HUES64 (cell line): Measurements from ENCODE around the gene F12.
A peak's percentile ranks its signal among the peaks of the same experiment; 100 is the strongest.

Experiments used
- H3K27ac ChIP-seq: 2 replicates; pipeline ENCODE4 v1.7.0; 2013; ENCODE audit warnings: low read depth, low read length, inconsistent platforms
- H3K27me3 ChIP-seq: 2 replicates; pipeline ENCODE4 v1.6.1; 2013; ENCODE audit warnings: mild to moderate bottlenecking, low read length; ENCODE audit not compliant: insufficient read depth
- H3K36me3 ChIP-seq: 2 replicates; pipeline ENCODE4 v1.6.1; 2013; ENCODE audit warnings: mild to moderate bottlenecking, low read length; ENCODE audit not compliant: insufficient read depth
- H3K4me1 ChIP-seq: 2 replicates; pipeline ENCODE4 v1.6.1; 2013; ENCODE audit warnings: mild to moderate bottlenecking, low read length, moderate library complexity; ENCODE audit not compliant: insufficient read depth
- H3K4me3 ChIP-seq: 2 replicates; pipeline ENCODE4 v1.5.1; 2013; ENCODE audit warnings: mild to moderate bottlenecking, low read length, moderate library complexity
- H3K9ac ChIP-seq: 2 replicates; pipeline ENCODE4 v1.6.1; 2013; ENCODE audit warnings: mild to moderate bottlenecking, low read depth, low read length
- H3K9me3 ChIP-seq: 2 replicates; pipeline ENCODE4 v1.6.1; 2013; ENCODE audit warnings: low read depth, low read length; ENCODE audit not compliant: insufficient read depth
- WGBS: fragments of 150-250, 120-280 bp; methylation state at CpG from one replicate; pipeline ENCODE4 v1.1.7; 2013; ENCODE audit warnings: missing lambda C conversion rate; 5-methylcytosine and 5-hydroxymethylcytosine counted together

F12 gene

DNA sequence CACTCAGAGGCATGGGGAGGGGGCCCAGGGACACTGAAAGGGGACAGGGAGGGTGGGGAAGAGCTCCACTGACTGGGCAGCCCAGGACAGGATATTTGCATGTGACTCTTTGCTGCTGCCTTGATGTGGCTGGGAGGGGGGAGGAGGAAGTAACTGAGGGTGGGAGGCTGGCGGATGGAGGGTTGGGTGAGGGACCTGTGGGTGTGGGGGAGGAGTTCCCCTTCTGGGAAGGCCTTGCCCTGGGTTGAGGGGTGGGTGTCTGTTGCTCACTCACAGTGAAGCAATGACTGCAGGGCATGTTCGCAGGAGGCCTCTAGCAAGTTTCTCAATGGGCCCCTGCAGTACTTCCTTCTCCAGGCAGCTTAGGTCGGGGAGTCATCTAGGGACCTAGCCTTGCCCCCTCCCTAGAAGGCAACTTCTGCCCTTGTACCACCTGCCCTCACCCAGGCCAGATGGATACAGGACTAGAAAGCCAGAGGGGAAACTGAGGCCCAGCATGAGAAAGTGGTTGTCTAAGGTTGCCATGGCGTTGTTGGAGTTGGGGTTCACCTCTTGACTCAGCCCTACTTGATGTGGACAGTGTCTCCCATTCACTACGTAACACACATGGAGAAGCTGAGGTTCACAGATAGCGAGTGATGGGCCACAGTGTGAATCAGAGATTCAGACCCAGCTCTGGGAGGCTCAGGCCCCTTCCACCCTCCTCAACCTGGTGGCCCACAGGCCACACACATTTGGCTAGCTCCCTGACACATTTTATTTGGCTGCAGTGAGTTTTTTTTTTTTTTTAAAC lies 20.1 kb upstream of the F12 start:
- Histone ChIP-seq H3K9ac (no peak overlapping the region), H3K27me3 (no peaks in the 10 kb centered on the region), H3K36me3 (peaks cover 34% of the 10 kb centered on the region), H3K27ac (no peak overlapping the region), H3K4me3 (no peak overlapping the region), H3K4me1 (peaks cover 15% of the 10 kb centered on the region), H3K9me3 (no peaks in the 10 kb centered on the region)
- 85% methylated on average over 6 of the region's 6 CpGs for WGBS

DNA sequence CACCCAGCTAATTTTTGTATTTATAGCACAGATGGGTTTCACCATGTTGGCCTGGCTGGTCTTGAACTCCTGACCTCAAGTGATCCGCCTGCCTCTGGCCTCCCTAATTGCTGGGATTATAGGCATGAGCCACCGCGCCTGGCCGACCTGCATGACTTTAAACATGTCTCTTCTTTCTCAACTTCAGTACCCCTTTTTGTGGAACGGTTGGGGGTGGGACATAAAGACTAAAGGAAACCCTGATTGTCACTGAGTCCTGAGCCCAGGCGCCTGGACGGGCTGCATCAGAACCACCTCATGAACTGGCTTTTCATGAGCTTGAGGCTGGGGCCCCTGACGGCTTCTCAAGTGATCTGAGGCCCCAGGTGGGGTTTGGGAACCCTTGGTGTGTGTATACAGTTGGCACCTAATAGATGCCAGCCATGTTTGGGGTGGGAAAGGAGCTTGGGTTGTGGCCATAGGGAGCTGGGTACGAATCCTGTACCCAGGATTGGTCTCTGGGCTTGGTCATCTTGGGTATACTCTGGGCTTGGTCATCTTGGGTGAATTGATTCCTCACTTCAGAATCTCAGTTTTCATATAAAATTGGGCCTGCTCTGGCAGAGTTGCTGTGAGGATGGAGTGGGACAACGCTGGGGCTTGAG lies 19.3 kb upstream of the F12 start:
- no peak overlapping the region for H3K27ac ChIP-seq
- no peaks in the 10 kb centered on the region for H3K27me3 ChIP-seq
- H3K4me3 ChIP-seq, result no peak overlapping the region
- peaks cover 26% of the 10 kb centered on the region for H3K36me3 ChIP-seq
- 93% methylated on average over 9 of the region's 10 CpGs for WGBS
- no peaks in the 10 kb centered on the region for H3K9me3 ChIP-seq
- no peak overlapping the region for H3K9ac ChIP-seq
- H3K4me1 ChIP-seq, result peaks cover 15% of the 10 kb centered on the region

DNA sequence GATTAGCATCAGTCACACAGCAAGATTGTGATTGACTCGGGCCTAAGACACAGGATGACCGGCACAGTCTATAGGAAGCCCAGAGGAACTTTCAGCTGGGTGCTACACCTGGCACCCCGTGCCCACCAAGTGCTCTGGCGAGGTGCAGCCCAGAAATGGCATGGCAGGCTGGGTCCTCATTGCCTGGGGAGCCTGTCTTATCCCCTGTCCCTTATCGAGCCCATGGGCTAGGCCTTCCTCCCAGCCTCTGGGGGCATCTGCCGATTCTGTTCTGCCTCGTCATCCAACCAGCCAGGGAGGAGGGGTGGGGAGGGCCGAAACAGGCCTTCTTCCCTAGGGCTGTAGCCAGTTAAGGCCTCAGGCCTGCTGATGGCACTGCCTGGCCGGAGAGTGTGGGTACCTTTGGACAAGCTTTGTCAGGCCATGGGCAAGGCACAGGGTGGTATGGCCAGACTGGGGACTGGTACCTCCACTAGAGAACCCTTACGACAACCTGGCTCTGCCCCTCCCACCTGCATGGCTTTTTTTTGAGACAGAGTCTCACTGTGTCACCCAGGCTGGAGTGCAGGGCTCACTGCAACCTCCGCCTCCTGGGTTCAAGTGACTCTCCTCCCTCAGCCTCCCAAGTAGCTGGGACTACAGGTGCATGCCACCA lies 18.7 kb upstream of the F12 start:
- Histone ChIP-seq H3K9ac (peak overlapping the region; percentile 96; the same call in 1 of the 2 replicates), H3K9me3 (no peaks in the 10 kb centered on the region), H3K36me3 (peaks cover 21% of the 10 kb centered on the region), H3K4me1 (peaks cover 15% of the 10 kb centered on the region), H3K4me3 (peak overlapping the region; percentile 87; the same call in 1 of the 2 replicates), H3K27ac (no peak overlapping the region), H3K27me3 (no peaks in the 10 kb centered on the region)
- 89% methylated on average over 11 of the region's 11 CpGs for WGBS

DNA sequence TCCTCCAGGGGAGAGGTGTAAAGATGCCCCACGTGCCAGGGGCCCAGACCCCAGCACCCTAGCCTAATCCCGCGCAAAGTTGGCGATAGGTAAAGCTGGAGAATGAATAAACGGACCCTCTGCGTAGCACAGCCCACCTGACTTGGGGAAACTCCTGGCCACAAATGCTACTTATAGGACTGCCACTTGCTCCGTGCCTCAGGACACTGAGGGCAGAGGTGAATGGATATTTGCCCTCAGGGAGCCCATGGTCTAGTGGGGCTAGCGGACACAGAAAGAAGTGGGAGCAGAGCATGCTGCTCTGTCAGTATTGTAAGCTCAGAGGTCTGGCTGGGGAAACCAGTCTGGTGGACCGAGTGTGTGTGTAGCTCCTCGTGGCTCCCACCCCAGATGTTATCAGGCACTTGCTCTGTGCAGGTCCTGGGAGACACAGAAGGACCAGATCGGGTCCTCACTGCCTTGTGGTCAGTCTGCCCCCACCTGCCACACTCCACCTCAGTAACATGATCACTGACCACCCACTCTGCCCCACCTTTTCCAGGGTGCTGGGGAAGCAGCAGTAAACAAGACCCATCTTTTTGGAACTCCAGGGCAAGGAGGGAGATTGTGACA lies 18.0 kb upstream of the F12 start:
- Histone ChIP-seq H3K27ac (peak overlapping the region; percentile 85), H3K9me3 (no peaks in the 10 kb centered on the region), H3K4me1 (peaks cover 15% of the 10 kb centered on the region), H3K36me3 (peaks cover 13% of the 10 kb centered on the region), H3K9ac (peak overlapping the region; percentile 96), H3K4me3 (peak overlapping the region; percentile 87), H3K27me3 (no peaks in the 10 kb centered on the region)
- 27% methylated on average over 11 of the region's 11 CpGs for WGBS

DNA sequence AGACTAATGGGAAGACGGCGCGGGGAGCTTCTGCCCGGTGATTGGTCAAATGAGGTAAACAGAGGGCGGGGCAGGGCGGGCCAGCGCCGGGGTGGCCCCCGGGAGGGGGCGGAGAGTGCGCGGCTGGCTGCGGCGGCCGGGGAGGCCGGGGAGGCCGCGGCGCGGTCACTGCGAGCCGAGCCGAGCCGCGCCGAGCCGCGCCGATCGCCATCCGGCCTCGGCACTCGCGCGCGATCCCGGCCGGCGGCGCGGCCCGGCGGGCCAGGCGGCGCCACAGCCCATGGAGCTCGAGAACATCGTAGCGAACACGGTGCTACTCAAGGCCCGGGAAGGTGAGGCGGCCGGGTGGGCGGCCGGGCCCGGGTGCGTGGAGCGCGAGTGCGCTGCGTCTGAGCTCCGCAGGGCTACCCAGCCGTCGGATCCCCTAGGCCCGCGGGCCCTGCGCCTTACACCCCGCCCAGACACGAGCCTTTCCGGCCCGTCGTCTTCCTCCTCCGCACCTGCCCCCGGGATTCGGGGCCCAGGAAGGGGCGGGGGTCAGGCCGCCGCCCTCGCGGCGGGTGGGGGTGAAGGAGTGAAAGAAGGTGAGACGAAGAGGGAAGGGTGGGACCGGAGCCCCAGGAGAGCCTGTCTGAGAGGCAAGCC lies 17.3 kb upstream of the F12 start, which contains the start of gene GRK6:
Gene GRK6 (plus strand): TSS at position 111 of the 645 bp plus-strand sequence. CDS start 170 bp downstream, at position 281.
- Histone ChIP-seq H3K27ac (peak within 1 kb of the TSS; percentile 99), H3K4me1 (peaks cover 15% of the 10 kb centered on the region), H3K4me3 (peak within 1 kb of the TSS; percentile 87), H3K9ac (peak within 1 kb of the TSS; percentile 96), H3K36me3 (peaks cover 8% of the 10 kb centered on the region), H3K9me3 (no peaks in the 10 kb centered on the region), H3K27me3 (no peaks in the 10 kb centered on the region)
- under 1% methylated on average over 82 of the region's 82 CpGs for WGBS

DNA sequence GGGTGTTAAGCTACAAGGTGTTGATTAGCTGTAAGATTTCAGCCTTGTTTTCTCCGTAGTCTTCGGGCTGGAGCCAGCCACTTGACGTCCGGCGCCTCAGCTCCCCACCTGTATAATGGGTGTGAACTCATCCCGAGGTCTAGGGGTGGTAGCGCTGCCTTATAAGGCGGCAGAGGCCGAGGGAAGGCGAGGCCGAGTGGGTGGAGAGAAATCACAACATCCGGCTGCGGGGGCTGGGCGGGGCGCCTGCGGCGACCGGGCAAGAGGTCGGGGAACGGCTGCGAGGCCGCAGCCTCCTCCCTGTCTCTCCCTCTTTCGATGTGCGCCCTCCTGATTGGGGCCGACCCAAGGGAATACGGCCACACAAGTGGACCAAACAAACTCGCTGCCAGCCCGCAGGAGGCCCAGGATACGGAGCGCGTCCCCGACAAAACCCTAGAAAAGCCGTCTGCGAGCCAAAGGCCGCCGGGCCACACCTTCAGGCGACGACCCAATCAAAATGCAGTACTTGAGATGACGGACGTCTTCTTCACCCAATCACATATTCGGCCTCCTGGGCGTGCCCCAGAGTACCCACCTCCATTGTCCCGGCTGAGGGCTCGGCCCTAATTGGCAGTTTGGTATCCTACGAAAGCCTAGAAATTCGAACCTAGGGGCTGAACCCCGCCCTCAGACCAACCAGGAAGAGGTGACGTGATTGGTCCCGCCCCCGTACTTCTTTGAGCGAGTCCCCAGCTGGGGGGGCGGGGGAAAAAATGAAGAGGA lies 16.6 kb upstream of the F12 start:
- Histone ChIP-seq H3K27ac (peak overlapping the region; percentile 99), H3K9me3 (no peaks in the 10 kb centered on the region), H3K27me3 (no peaks in the 10 kb centered on the region), H3K4me1 (peaks cover 15% of the 10 kb centered on the region), H3K4me3 (peak overlapping the region; percentile 70), H3K36me3 (peaks cover 1% of the 10 kb centered on the region; the same call in 1 of the 2 replicates), H3K9ac (peak overlapping the region; percentile 78)
- WGBS, result under 1% methylated on average over 52 of the region's 52 CpGs

DNA sequence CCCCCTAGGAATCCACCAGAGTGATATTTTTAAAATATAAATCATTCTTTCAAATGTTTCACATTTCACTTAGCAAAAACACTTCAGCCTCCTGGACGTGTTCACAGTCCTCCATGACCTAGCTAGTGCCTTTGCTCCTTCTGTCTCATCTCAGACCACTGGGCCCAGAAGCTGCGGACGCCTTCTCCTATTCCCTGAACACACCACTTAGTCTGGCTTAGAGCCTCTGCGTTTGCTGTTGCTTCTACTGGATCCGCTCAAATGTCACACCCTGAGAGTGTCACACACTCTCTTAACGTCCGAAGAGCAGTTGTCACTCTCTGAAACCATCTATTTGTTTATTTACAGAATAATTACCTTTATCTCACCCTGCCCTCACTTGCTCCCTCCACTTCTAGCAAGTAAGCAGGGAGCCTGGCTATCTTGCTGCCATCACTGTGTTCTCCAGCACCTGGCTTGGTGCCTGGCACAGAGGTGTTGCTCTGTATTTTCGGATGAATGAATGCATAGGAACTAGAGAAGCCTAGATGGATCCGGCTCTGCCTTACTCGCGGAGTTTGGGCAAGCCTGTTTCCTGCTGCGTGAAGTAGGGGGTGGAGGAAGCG lies 15.9 kb upstream of the F12 start:
- no peaks in the 10 kb centered on the region for H3K9me3 ChIP-seq
- peaks cover 15% of the 10 kb centered on the region for H3K4me1 ChIP-seq
- H3K4me3 ChIP-seq, result peak overlapping the region; percentile 70
- H3K36me3 ChIP-seq, result no peaks in the 10 kb centered on the region
- H3K9ac ChIP-seq, result peak overlapping the region; percentile 78
- H3K27me3 ChIP-seq, result no peaks in the 10 kb centered on the region
- WGBS, result 55% methylated on average over 13 of the region's 13 CpGs
- H3K27ac ChIP-seq, result peak overlapping the region; percentile 99

DNA sequence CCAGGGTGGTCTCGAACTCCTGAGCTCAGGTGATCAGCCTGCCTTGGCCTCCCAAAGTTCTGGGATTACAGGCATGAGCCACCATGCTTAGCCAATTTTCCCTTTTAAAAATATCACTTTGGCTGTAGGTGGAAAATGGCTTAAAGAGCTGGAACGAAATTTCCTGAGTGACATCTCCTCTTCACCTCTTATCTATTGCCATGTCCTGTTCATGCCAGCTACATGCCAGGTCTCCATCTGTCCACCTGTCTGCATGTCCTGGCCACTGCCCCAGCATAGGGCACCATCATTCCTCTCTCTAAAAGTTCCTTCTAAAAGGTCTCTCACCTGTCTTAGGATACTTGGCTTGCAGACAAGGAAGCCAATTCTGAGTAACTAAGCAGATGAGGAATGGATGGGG lies 14.3 kb upstream of the F12 start:
- WGBS, result 83% methylated on average over 2 of the region's 2 CpGs
- no peaks in the 10 kb centered on the region for H3K36me3 ChIP-seq
- no peaks in the 10 kb centered on the region for H3K27me3 ChIP-seq
- H3K27ac ChIP-seq, result no peak overlapping the region
- peaks cover 15% of the 10 kb centered on the region for H3K4me1 ChIP-seq
- H3K4me3 ChIP-seq, result no peak overlapping the region
- H3K9ac ChIP-seq, result no peak overlapping the region
- H3K9me3 ChIP-seq, result no peaks in the 10 kb centered on the region

DNA sequence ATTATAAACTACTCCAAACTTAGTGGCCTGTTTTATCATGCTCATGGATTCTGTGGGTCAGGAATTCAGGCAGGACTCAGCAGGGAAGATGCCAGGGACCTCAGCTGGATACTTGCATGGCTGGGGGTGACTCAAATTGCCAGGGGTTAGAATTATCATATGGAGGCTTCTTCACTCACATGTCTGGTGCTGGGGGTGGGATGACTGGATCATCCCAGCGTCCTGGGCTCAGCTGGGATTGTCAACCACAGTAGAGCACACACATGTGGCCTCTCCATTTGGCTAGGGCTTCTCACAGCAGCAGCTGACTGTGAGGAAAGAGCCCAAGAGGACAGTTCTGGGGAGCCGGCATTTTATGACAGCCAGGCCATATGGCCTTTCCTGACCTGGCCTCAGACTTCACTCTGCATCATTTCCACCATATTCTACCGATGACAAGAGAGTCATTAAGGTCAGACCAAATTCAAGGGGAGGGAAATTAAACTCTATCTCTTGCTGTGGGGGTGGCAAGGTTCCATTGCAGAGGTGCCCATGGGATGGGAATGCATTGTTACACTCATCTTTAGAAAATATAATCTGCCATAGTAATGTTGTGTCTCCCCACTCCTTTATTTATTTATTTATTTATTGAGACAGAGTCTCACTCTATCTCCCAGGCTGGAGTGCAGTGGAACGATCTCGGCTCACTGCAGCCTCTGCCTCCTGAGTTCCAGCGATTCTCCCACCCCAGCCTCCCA lies 11.9 kb upstream of the F12 start:
- Histone ChIP-seq H3K27ac (no peak overlapping the region), H3K9ac (no peak overlapping the region; the same call in 1 of the 2 replicates), H3K27me3 (no peaks in the 10 kb centered on the region), H3K9me3 (no peaks in the 10 kb centered on the region), H3K4me3 (no peak overlapping the region), H3K36me3 (no peaks in the 10 kb centered on the region), H3K4me1 (peaks cover 4% of the 10 kb centered on the region; the same call in 1 of the 2 replicates)
- 84% methylated on average over 6 of the region's 6 CpGs for WGBS
